Erythroblast (primary cell): Measurements from ENCODE around the gene CCDC68.
A peak's percentile ranks its signal among the peaks of the same experiment; 100 is the strongest.

Experiments
- DNase-seq, 2 experiments: peaks; one replicate each; lab custom pipeline; 2025; lab: John Stamatoyannopoulos, UW
- GATA1 ChIP-seq: IDR thresholded peaks from 2 replicates; pipeline ENCODE4 v1.6.1; 2011; ENCODE audit warnings: low read depth, mild to moderate bottlenecking, control low read depth, low read length, moderate library complexity
- POLR2A ChIP-seq: IDR thresholded peaks from 2 replicates; pipeline ENCODE4 v1.6.1; 2011; ENCODE audit warnings: mild to moderate bottlenecking, low read length

The CCDC68 gene

GRCh38 chr18:54919412-54919811 is 39.8 kb downstream of the CCDC68 start:
- no peak for DNase-seq
- no peak for TF ChIP-seq POLR2A
- no peak for TF ChIP-seq GATA1

- TF ChIP-seq POLR2A: no peak
- TF ChIP-seq GATA1: no peak
- DNase-seq: no peak
Measured at GRCh38 chr18:54918060-54918459, 41.2 kb downstream of the CCDC68 start.

GRCh38 chr18:54916507-54916906 is 42.8 kb downstream of the CCDC68 start:
- DNase-seq: peak; percentile 11 to 12
- TF ChIP-seq GATA1 (no peak), POLR2A (no peak)

- TF ChIP-seq POLR2A (no peak), GATA1 (no peak)
- no peak for DNase-seq
Measured at GRCh38 chr18:54914816-54915215, 44.4 kb downstream of the CCDC68 start.

GRCh38 chr18:54911551-54911950 is 47.7 kb downstream of the CCDC68 start:
- TF ChIP-seq POLR2A: no peak
- TF ChIP-seq GATA1: no peak
- DNase-seq: no peak

GRCh38 chr18:54910161-54910919 is 48.9 kb downstream of the CCDC68 start:
- DNase-seq: no peak
- TF ChIP-seq GATA1 (no peak), POLR2A (no peak)

GRCh38 chr18:54909538-54909937 is 49.7 kb downstream of the CCDC68 start:
- TF ChIP-seq POLR2A (no peak), GATA1 (no peak)

GRCh38 chr18:54906331-54907185 is 52.7 kb downstream of the CCDC68 start:
- no peak for TF ChIP-seq GATA1
- no peak for TF ChIP-seq POLR2A
- no peak for DNase-seq

More at GRCh38 chr18:54909538-54909937, 49.7 kb downstream of the CCDC68 start:
- no peak for DNase-seq

GRCh38 chr18:54905629-54906028 is 53.6 kb downstream of the CCDC68 start:
- TF ChIP-seq POLR2A (no peak), GATA1 (no peak)
- no peak for DNase-seq

- DNase-seq: no peak
- TF ChIP-seq POLR2A (no peak), GATA1 (no peak)
Measured at GRCh38 chr18:54904581-54904980, 54.7 kb downstream of the CCDC68 start.

- TF ChIP-seq POLR2A: no peak
- no peak for TF ChIP-seq GATA1
- DNase-seq: no peak
Measured at GRCh38 chr18:54900290-54900689, 59.0 kb downstream of the CCDC68 start.

GRCh38 chr18:54899500-54899899 is 59.8 kb downstream of the CCDC68 start:
- TF ChIP-seq POLR2A: no peak
- TF ChIP-seq GATA1: no peak

GRCh38 chr18:54888933-54889332 is 70.3 kb downstream of the CCDC68 start:
- no peak for DNase-seq
- TF ChIP-seq GATA1 (no peak), POLR2A (no peak)

More at GRCh38 chr18:54899500-54899899, 59.8 kb downstream of the CCDC68 start:
- DNase-seq: no peak

- no peak for DNase-seq
- TF ChIP-seq POLR2A (no peak), GATA1 (no peak)
Measured at GRCh38 chr18:54888378-54888777, 70.9 kb downstream of the CCDC68 start.
